Nephron progenitor cell (in vitro differentiated cells): ENCODE results near the gene ANAPC16.

Experiments
- DNase-seq: peaks from one replicate; pipeline ENCODE4 v3.0.0; 2021
- H3K27ac Mint-ChIP-seq: 2 replicates; pipeline ENCODE4 v1.8.0; 2021; ENCODE audit warnings: mild to moderate bottlenecking, moderate library complexity, mixed read lengths
- H3K27me3 Mint-ChIP-seq: 2 replicates; pipeline ENCODE4 v1.8.0; 2021; ENCODE audit warnings: mild to moderate bottlenecking, low read depth, mixed read lengths; ENCODE audit not compliant: poor library complexity
- H3K36me3 Mint-ChIP-seq: 2 replicates; pipeline ENCODE4 v1.8.0; 2021; ENCODE audit warnings: low read depth, mixed read lengths
- H3K4me1 Mint-ChIP-seq: 2 replicates; pipeline ENCODE4 v1.8.0; 2021; ENCODE audit warnings: mixed read lengths
- H3K4me3 Mint-ChIP-seq: 2 replicates; pipeline ENCODE4 v1.8.0; 2021; ENCODE audit warnings: mild to moderate bottlenecking, moderate library complexity, mixed read lengths
- H3K9me3 Mint-ChIP-seq: 2 replicates; pipeline ENCODE4 v1.8.0; 2021; ENCODE audit warnings: mild to moderate bottlenecking, moderate library complexity, mixed read lengths
- TF ChIP-seq, protein P1 (sequence below): fragments of 200-600 bp; sonication (generic); IDR thresholded peaks from 2 replicates; pipeline ENCODE4 v1.5.0; 2021; ENCODE audit warnings: antibody characterized with exemption

The ANAPC16 gene

DNA sequence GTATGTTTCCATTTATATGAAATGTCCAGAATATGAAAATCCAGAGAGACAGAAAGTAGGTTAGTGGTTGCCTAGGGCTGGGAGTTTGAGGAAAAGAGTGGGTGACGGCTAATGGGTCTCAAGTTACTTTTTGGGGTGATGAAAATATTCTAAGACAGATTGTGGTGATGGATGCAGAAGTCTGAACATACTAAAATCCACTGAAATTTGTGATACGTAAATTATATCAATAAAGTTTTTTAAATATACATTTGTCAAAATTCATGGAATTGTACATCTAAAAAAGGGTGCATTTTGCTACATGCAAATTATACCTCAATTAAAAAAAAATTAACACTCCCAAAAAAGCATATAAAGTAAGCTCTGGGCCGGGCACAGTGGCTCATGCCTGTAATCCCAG, 67.3 kb downstream of the ANAPC16 start:
- Mint-ChIP-seq H3K4me1 (peaks cover 27% of the 10 kb centered on the region), H3K27ac (no peak overlapping the region), H3K36me3 (no peaks in the 10 kb centered on the region), H3K4me3 (no peak overlapping the region), H3K9me3 (no peaks in the 10 kb centered on the region), H3K27me3 (no peaks in the 10 kb centered on the region)
- DNase-seq, result no peak
- TF ChIP-seq, protein P1, sequence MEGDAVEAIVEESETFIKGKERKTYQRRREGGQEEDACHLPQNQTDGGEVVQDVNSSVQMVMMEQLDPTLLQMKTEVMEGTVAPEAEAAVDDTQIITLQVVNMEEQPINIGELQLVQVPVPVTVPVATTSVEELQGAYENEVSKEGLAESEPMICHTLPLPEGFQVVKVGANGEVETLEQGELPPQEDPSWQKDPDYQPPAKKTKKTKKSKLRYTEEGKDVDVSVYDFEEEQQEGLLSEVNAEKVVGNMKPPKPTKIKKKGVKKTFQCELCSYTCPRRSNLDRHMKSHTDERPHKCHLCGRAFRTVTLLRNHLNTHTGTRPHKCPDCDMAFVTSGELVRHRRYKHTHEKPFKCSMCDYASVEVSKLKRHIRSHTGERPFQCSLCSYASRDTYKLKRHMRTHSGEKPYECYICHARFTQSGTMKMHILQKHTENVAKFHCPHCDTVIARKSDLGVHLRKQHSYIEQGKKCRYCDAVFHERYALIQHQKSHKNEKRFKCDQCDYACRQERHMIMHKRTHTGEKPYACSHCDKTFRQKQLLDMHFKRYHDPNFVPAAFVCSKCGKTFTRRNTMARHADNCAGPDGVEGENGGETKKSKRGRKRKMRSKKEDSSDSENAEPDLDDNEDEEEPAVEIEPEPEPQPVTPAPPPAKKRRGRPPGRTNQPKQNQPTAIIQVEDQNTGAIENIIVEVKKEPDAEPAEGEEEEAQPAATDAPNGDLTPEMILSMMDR, result no peak
